Measurements from ENCODE around the gene B3GNT3. TPM values are rescaled to one million over a fixed set of nuclear protein-coding genes. Genes with fewer than 3 reads are reported as not detected.

B3GNT3 gene
- total and polyA plus RNA-seq, 2 of the 13 experiments (the other 11 are each of a cell fraction or from before 2014, with no cell fraction given): 0.86 to 4.0 TPM

- TF ChIP-seq ZBTB2 (CRISPR knock-in tag; IDR thresholded peaks at IDR 0.05; ENCODE audit: low read depth) (0 out of 2 replicates have a peak, but pooled peaks have one; percentile 24), ETS1 (CRISPR knock-in tag; IDR thresholded peaks at IDR 0.05) (no peak), KLF6 (CRISPR knock-in tag; IDR thresholded peaks at IDR 0.05) (no peak), ZBTB26 (CRISPR knock-in tag; IDR thresholded peaks at IDR 0.05; ENCODE audit: borderline replicate concordance) (no peak; the same call in 1 of the 2 replicates), FOXJ3 (CRISPR knock-in tag; IDR thresholded peaks at IDR 0.05; ENCODE audit: borderline replicate concordance) (no peak), GZF1 (CRISPR knock-in tag; IDR thresholded peaks at IDR 0.05) (no peak), ZNF230 (CRISPR knock-in tag; IDR thresholded peaks at IDR 0.05) (0 out of 2 replicates have a peak, but pooled peaks have one; percentile 12), ZNF142 (CRISPR knock-in tag; IDR thresholded peaks at IDR 0.05) (no peak), RXRB (CRISPR knock-in tag; IDR thresholded peaks at IDR 0.05; ENCODE audit: borderline replicate concordance) (peak; percentile 82; the same call in 1 of the 2 replicates), PCBP1 (IDR thresholded peaks at IDR 0.05; ENCODE audit: borderline replicate concordance, low read depth, low read length) (no peak), CCDC6 (CRISPR knock-in tag; IDR thresholded peaks at IDR 0.05) (no peak), ZEB1 (IDR thresholded peaks at IDR 0.05; ENCODE audit: insufficient replicate concordance, low read depth) (no peak), ZNF121 (CRISPR knock-in tag; IDR thresholded peaks at IDR 0.05) (no peak), ZNF124 (CRISPR knock-in tag; IDR thresholded peaks at IDR 0.05) (no peak), ZNF414 (CRISPR knock-in tag; IDR thresholded peaks at IDR 0.05) (no peak), ZNF136 (CRISPR knock-in tag; IDR thresholded peaks at IDR 0.05; ENCODE audit: low read depth) (no peak), ZNF143 (CRISPR knock-in tag; IDR thresholded peaks at IDR 0.05) (no peak; the same call in 1 of the 2 replicates), ZNF772 (CRISPR knock-in tag; IDR thresholded peaks at IDR 0.05) (no peak), GLI4 (CRISPR knock-in tag; IDR thresholded peaks at IDR 0.05; ENCODE audit: borderline replicate concordance) (no peak)
Measured at GRCh38 chr19:17765069-17765618, 29.8 kb upstream of the B3GNT3 start (continued).

Measured in HepG2 (cell line).